ENCODE data around the gene KCNH1. TPM values are rescaled to one million over a fixed set of nuclear protein-coding genes. Genes with fewer than 3 reads are reported as not detected.
"Not testable (repeated sequence)": the region's sequence is repeated elsewhere in the genome, so short reads cannot be mapped to it uniquely, and the experiment has no call there.

KCNH1 gene
- total and polyA plus RNA-seq, 5 donors, result 0.02 TPM; not detected in 4

- intact Hi-C loops (cut with DNase I), result no loop called here
- DNase-seq (no peak), ATAC-seq (no peak)
- Histone ChIP-seq H3K9me3 (ENCODE audit: control insufficient read depth, low read length) (no peaks in the 10 kb centered on the region), H3K4me1 (ENCODE audit: control insufficient read depth, insufficient read depth, low read length) (no peaks in the 10 kb centered on the region), H3K27ac (ENCODE audit: low read length) (no peak overlapping the region), H3K27me3 (ENCODE audit: control insufficient read depth, insufficient read depth) (no peaks in the 10 kb centered on the region), H3K4me3 (ENCODE audit: low read length) (no peak overlapping the region)
- 90% methylated on average over 3 of the region's 3 CpGs for WGBS
Measured at GRCh38 chr1:211036381-211037060, 97.4 kb downstream of the KCNH1 start.

GRCh38 chr1:211035821-211036380 is 98.0 kb downstream of the KCNH1 start:
- no peak overlapping the region for H3K27ac ChIP-seq (ENCODE audit: low read length)
- intact Hi-C loops (cut with DNase I), result no loop called here
- 70% methylated on average over 3 of the region's 3 CpGs for WGBS
- DNase-seq (no peak), ATAC-seq (no peak)
- H3K27me3 ChIP-seq (ENCODE audit: control insufficient read depth, insufficient read depth), result no peaks in the 10 kb centered on the region
- no peaks in the 10 kb centered on the region for H3K9me3 ChIP-seq (ENCODE audit: control insufficient read depth, low read length)
- H3K4me1 ChIP-seq (ENCODE audit: control insufficient read depth, insufficient read depth, low read length), result no peaks in the 10 kb centered on the region
- no peak overlapping the region for H3K4me3 ChIP-seq (ENCODE audit: low read length)

- Histone ChIP-seq H3K9me3 (ENCODE audit: control insufficient read depth, low read length) (no peaks in the 10 kb centered on the region), H3K4me3 (ENCODE audit: low read length) (no peak overlapping the region), H3K4me1 (ENCODE audit: control insufficient read depth, insufficient read depth, low read length) (no peaks in the 10 kb centered on the region), H3K27ac (ENCODE audit: low read length) (no peak overlapping the region), H3K27me3 (ENCODE audit: control insufficient read depth, insufficient read depth) (no peaks in the 10 kb centered on the region)
- no peak for ATAC-seq
- intact Hi-C loops (cut with DNase I), result no loop called here
- 92% methylated on average over 2 of the region's 2 CpGs for WGBS
- DNase-seq, result no peak
Measured at GRCh38 chr1:211033921-211034525, 99.9 kb downstream of the KCNH1 start.

GRCh38 chr1:211024901-211025300 is 109.0 kb downstream of the KCNH1 start:
- DNase-seq, result no peak
- no peak for ATAC-seq
- Histone ChIP-seq H3K4me3 (ENCODE audit: low read length) (no peak overlapping the region), H3K9me3 (ENCODE audit: control insufficient read depth, low read length) (no peaks in the 10 kb centered on the region), H3K27ac (ENCODE audit: low read length) (no peak overlapping the region), H3K4me1 (ENCODE audit: control insufficient read depth, insufficient read depth, low read length) (no peaks in the 10 kb centered on the region), H3K27me3 (ENCODE audit: control insufficient read depth, insufficient read depth) (no peaks in the 10 kb centered on the region)
- intact Hi-C loops (cut with DNase I), result no loop called here
- WGBS, result 85% methylated on average over 2 of the region's 2 CpGs

- Histone ChIP-seq H3K27ac (ENCODE audit: low read length) (no peak overlapping the region), H3K27me3 (ENCODE audit: control insufficient read depth, insufficient read depth) (no peaks in the 10 kb centered on the region), H3K4me3 (ENCODE audit: low read length) (no peak overlapping the region), H3K9me3 (ENCODE audit: control insufficient read depth, low read length) (no peaks in the 10 kb centered on the region), H3K4me1 (ENCODE audit: control insufficient read depth, insufficient read depth, low read length) (no peaks in the 10 kb centered on the region)
- ATAC-seq (no peak), DNase-seq (no peak)
- 62% methylated on average over 1 of the region's 1 CpG for WGBS
- intact Hi-C loops (cut with DNase I), result no loop called here
Measured at GRCh38 chr1:211019266-211019665, 114.7 kb downstream of the KCNH1 start.

- Histone ChIP-seq H3K27me3 (ENCODE audit: control insufficient read depth, insufficient read depth) (no peaks in the 10 kb centered on the region), H3K4me1 (ENCODE audit: control insufficient read depth, insufficient read depth, low read length) (no peaks in the 10 kb centered on the region), H3K9me3 (ENCODE audit: control insufficient read depth, low read length) (no peaks in the 10 kb centered on the region), H3K4me3 (ENCODE audit: low read length) (no peak overlapping the region), H3K27ac (ENCODE audit: low read length) (no peak overlapping the region)
- ATAC-seq (no peak), DNase-seq (no peak)
- 84% methylated on average over 5 of the region's 5 CpGs for WGBS
- intact Hi-C loops (cut with DNase I), result no loop called here
Measured at GRCh38 chr1:211018690-211019089, 115.3 kb downstream of the KCNH1 start.

- intact Hi-C loops (cut with DNase I), result no loop called here
- Histone ChIP-seq H3K9me3 (ENCODE audit: control insufficient read depth, low read length) (no peaks in the 10 kb centered on the region), H3K4me1 (ENCODE audit: control insufficient read depth, insufficient read depth, low read length) (no peaks in the 10 kb centered on the region), H3K27ac (ENCODE audit: low read length) (no peak overlapping the region), H3K4me3 (ENCODE audit: low read length) (no peak overlapping the region), H3K27me3 (ENCODE audit: control insufficient read depth, insufficient read depth) (no peaks in the 10 kb centered on the region)
- ATAC-seq (no peak), DNase-seq (no peak)
- WGBS, result 62% methylated on average over 6 of the region's 6 CpGs
Measured at GRCh38 chr1:211017075-211017718, 116.8 kb downstream of the KCNH1 start.

- no peak for ATAC-seq
- intact Hi-C loops (cut with DNase I), result no loop called here
- H3K4me3 ChIP-seq (ENCODE audit: low read length), result no peak overlapping the region
Measured at GRCh38 chr1:211014275-211014674, 119.7 kb downstream of the KCNH1 start.

GRCh38 chr1:211013346-211014240 is 120.4 kb downstream of the KCNH1 start:
- DNase-seq, result no peak
- ATAC-seq, result no peak
- H3K27me3 ChIP-seq (ENCODE audit: control insufficient read depth, insufficient read depth), result no peaks in the 10 kb centered on the region
- intact Hi-C loops (cut with DNase I), result no loop called here
- H3K4me1 ChIP-seq (ENCODE audit: control insufficient read depth, insufficient read depth, low read length), result no peaks in the 10 kb centered on the region
- WGBS, result 57% methylated on average over 7 of the region's 7 CpGs
- H3K9me3 ChIP-seq (ENCODE audit: control insufficient read depth, low read length), result no peaks in the 10 kb centered on the region
- no peak overlapping the region for H3K4me3 ChIP-seq (ENCODE audit: low read length)
- H3K27ac ChIP-seq (ENCODE audit: low read length), result no peak overlapping the region

More at GRCh38 chr1:211014275-211014674, 119.7 kb downstream of the KCNH1 start:
- no peak for DNase-seq
- no peaks in the 10 kb centered on the region for H3K9me3 ChIP-seq (ENCODE audit: control insufficient read depth, low read length)
- no peak overlapping the region for H3K27ac ChIP-seq (ENCODE audit: low read length)
- no peaks in the 10 kb centered on the region for H3K27me3 ChIP-seq (ENCODE audit: control insufficient read depth, insufficient read depth)
- WGBS, result 72% methylated on average over 7 of the region's 7 CpGs
- H3K4me1 ChIP-seq (ENCODE audit: control insufficient read depth, insufficient read depth, low read length), result no peaks in the 10 kb centered on the region

- DNase-seq; H3K9me3 ChIP-seq (ENCODE audit: control insufficient read depth, low read length); H3K27ac ChIP-seq (ENCODE audit: low read length); H3K4me1 ChIP-seq (ENCODE audit: control insufficient read depth, insufficient read depth, low read length); H3K27me3 ChIP-seq (ENCODE audit: control insufficient read depth, insufficient read depth); ATAC-seq; intact Hi-C loops (cut with DNase I); H3K4me3 ChIP-seq (ENCODE audit: low read length): not testable (repeated sequence)
- WGBS, result 89% methylated on average over 1 of the region's 1 CpG
Measured at GRCh38 chr1:211011128-211011527, 122.8 kb downstream of the KCNH1 start.

All from right cardiac atrium (tissue), 5 donors.